ENCODE results near the gene ITPR2.

DNA sequence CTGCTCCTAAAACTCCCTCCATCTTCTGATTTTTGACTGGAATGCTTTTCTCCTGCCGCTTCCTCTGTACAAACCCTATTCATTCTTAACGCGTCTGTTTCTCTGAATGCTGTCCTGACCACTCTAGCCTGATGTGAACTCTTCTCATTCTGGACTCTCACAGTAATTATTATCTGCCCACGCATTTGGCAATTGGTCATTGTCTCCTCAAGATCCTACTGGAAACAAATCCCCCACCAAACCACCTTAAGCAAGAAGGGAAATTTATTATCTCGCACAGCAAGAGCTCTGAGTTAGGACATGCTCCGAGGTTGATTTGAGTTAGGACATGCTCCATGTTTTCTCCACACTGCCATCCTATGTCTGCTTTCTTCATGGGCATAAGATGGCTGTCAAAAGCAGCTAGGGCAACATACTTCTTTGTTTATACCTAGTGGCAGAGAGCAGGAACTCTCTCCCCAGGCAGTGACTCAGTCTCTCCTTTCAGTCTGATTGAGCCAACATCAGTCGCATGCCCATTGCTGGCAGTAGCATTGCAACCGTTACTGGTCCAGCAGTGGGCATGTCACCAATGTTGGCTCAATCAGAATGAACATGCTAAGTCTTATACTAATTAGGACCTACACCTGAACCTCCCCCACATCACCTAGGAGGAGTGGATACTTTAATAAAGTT, 535.5 kb downstream of the ITPR2 start:
- no peak for TF ChIP-seq RFX5 (IDR thresholded peaks at IDR 0.05; ENCODE audit: low read length)
- no peak for TF ChIP-seq EZH2phosphoT487 (IDR thresholded peaks at IDR 0.05; ENCODE audit: borderline replicate concordance, low read depth)
- TF ChIP-seq, protein P1, sequence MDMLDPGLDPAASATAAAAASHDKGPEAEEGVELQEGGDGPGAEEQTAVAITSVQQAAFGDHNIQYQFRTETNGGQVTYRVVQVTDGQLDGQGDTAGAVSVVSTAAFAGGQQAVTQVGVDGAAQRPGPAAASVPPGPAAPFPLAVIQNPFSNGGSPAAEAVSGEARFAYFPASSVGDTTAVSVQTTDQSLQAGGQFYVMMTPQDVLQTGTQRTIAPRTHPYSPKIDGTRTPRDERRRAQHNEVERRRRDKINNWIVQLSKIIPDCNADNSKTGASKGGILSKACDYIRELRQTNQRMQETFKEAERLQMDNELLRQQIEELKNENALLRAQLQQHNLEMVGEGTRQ (IDR thresholded peaks at IDR 0.05; ENCODE audit: borderline replicate concordance, low read depth, low read length), result no peak
- TF ChIP-seq, protein P2, sequence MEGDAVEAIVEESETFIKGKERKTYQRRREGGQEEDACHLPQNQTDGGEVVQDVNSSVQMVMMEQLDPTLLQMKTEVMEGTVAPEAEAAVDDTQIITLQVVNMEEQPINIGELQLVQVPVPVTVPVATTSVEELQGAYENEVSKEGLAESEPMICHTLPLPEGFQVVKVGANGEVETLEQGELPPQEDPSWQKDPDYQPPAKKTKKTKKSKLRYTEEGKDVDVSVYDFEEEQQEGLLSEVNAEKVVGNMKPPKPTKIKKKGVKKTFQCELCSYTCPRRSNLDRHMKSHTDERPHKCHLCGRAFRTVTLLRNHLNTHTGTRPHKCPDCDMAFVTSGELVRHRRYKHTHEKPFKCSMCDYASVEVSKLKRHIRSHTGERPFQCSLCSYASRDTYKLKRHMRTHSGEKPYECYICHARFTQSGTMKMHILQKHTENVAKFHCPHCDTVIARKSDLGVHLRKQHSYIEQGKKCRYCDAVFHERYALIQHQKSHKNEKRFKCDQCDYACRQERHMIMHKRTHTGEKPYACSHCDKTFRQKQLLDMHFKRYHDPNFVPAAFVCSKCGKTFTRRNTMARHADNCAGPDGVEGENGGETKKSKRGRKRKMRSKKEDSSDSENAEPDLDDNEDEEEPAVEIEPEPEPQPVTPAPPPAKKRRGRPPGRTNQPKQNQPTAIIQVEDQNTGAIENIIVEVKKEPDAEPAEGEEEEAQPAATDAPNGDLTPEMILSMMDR (IDR thresholded peaks at IDR 0.05), result no peak
- TF ChIP-seq, protein P3, sequence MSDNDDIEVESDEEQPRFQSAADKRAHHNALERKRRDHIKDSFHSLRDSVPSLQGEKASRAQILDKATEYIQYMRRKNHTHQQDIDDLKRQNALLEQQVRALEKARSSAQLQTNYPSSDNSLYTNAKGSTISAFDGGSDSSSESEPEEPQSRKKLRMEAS (IDR thresholded peaks at IDR 0.05; ENCODE audit: low read depth), result no peak
- TF ChIP-seq ELF1 (IDR thresholded peaks at IDR 0.05), result no peak
- TF ChIP-seq, protein P4, sequence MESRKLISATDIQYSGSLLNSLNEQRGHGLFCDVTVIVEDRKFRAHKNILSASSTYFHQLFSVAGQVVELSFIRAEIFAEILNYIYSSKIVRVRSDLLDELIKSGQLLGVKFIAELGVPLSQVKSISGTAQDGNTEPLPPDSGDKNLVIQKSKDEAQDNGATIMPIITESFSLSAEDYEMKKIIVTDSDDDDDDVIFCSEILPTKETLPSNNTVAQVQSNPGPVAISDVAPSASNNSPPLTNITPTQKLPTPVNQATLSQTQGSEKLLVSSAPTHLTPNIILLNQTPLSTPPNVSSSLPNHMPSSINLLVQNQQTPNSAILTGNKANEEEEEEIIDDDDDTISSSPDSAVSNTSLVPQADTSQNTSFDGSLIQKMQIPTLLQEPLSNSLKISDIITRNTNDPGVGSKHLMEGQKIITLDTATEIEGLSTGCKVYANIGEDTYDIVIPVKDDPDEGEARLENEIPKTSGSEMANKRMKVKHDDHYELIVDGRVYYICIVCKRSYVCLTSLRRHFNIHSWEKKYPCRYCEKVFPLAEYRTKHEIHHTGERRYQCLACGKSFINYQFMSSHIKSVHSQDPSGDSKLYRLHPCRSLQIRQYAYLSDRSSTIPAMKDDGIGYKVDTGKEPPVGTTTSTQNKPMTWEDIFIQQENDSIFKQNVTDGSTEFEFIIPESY (IDR thresholded peaks at IDR 0.05; ENCODE audit: borderline replicate concordance, low read depth), result no peak
- TF ChIP-seq, protein P5, sequence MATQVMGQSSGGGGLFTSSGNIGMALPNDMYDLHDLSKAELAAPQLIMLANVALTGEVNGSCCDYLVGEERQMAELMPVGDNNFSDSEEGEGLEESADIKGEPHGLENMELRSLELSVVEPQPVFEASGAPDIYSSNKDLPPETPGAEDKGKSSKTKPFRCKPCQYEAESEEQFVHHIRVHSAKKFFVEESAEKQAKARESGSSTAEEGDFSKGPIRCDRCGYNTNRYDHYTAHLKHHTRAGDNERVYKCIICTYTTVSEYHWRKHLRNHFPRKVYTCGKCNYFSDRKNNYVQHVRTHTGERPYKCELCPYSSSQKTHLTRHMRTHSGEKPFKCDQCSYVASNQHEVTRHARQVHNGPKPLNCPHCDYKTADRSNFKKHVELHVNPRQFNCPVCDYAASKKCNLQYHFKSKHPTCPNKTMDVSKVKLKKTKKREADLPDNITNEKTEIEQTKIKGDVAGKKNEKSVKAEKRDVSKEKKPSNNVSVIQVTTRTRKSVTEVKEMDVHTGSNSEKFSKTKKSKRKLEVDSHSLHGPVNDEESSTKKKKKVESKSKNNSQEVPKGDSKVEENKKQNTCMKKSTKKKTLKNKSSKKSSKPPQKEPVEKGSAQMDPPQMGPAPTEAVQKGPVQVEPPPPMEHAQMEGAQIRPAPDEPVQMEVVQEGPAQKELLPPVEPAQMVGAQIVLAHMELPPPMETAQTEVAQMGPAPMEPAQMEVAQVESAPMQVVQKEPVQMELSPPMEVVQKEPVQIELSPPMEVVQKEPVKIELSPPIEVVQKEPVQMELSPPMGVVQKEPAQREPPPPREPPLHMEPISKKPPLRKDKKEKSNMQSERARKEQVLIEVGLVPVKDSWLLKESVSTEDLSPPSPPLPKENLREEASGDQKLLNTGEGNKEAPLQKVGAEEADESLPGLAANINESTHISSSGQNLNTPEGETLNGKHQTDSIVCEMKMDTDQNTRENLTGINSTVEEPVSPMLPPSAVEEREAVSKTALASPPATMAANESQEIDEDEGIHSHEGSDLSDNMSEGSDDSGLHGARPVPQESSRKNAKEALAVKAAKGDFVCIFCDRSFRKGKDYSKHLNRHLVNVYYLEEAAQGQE (IDR thresholded peaks at IDR 0.05; ENCODE audit: low read depth, low read length), result no peak
- TF ChIP-seq POLR2AphosphoS5 (IDR thresholded peaks at IDR 0.05; ENCODE audit: low read depth, low read length), result no peak
- no peak for TF ChIP-seq YY1 (IDR thresholded peaks at IDR 0.05; ENCODE audit: low read depth)
- no peak for TF ChIP-seq RCOR1 (IDR thresholded peaks at IDR 0.05; ENCODE audit: low read length)
- no peak for TF ChIP-seq EP300 (IDR thresholded peaks at IDR 0.05; ENCODE audit: borderline replicate concordance in 1 of 2, low read depth in 1 of 2, low read length in 1 of 2)
- no peak for TF ChIP-seq FOSL2 (IDR thresholded peaks at IDR 0.05; ENCODE audit: borderline replicate concordance, low read depth)
